ENCODE results near the gene NPTX1.

NPTX1 gene

DNA sequence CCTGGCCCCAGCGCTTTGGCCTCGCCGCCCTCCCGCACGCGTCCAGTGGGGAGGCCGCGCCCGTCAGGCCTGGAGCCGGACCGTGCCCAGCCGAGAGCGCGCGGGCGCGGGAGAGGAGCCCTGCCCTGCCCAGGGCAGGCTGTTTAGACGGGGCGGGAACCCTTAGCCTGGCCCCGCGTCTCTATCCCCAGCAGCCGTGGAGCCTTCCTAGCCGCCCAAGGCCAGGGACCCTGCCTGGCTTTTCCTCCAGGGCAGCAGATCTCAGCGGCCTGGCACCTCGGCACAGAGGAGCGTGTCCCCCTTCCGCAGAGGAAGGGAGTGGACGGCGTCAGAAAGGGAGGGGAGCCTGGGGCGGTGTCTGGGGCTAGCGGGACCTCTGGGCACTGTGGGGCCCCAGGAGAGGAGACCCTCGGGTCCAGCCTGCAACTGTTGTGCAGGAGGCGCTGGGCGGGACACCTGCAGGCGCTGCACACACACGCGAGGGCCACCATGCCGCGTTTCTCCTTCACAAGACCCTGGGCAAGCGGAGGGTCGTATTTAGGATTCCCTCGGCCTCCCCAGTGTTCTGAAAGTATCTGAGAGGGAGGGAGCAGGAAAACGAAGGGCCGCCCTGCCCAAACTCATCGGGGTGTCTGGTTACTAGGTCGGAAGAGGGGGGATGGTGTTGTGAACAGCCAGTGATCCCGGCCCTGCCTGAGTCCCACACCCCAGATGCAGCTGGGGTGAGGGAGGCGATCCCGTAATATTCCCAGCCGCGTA, 2.3 kb upstream of the NPTX1 start:
- peak; percentile 40 for DNase-seq (ENCODE audit: low spot score)

DNA sequence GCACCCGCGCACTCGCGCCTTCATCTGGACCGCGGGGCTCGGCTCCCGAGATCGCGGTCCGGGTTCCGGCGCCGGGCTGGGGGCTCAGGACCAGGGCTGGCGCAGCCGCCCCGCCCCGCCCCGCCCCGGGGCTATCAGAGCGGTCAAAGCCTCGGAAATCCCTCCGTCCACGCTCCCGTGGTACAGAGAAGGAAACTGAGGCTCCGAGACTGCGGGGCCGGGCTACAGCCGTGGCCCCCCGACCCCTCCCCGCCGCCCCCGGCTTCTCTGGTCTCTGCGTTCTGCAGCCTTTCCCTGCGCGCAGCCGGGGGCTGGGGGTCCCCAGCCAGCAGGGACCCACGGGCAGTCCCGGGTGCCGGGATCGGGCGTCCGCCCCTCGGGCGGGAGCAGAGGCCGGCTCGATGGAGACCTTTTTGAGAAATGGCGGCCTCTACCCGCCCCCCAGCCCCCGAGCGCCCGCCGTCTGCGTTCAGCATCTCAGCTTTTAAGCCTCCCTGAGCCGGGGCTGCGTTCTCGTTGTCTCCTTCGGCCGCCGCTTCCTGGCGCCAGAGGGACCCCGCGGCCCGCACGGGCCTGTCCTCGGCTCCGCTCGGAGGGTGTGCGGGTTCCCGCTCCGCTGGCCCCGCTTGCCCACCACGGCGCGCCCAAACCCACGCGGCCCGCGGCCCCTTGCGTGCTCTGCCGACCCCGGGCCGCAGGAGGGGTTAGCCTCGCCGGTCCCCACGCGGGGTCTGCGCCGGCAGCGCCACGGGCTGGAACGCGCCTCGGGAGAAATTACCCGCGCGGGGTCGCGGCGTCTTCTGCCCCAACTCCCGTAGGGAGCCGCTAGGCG, 1.5 kb upstream of the NPTX1 start:
- peak; percentile 82 for DNase-seq (ENCODE audit: low spot score)

DNA sequence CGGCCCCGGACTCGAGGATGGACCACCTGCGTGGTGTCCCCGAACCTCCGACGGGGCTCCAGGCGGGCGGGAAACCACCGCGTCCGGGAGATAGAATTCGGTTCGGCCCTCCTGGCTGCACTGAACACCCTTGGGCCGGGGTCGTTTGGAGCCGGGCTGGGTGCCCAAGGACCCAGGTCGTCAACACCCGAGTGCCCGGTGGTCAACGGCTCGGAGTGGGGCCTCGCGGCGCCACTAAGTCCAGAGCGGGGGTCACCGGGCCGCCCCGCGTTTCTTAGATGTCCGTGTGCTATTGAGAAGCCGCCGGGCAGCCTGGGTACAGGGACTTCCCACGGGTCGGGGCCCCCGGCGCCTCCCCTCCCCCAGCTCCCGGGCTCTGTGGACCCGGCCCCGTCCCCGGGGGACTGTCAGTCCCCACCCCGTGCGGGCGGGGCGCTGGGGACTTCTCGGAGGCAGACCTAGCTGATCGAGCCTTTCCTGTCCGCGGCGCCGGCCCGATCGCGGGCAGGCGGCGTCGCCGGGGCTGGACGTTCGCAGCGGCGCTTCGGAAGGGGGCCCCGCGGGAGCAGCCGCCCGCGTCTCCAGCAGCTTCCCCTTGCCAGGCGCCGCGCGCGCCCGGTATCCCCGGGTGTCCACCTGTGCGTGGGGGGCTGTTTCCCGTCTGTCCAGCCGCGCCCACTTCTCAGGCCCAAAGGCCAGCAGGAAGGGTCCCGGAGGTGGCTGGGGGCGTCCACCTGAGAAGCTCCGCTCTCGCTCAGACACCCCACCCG, 655 bp upstream of the NPTX1 start:
- no peak for DNase-seq (ENCODE audit: low spot score)

DNA sequence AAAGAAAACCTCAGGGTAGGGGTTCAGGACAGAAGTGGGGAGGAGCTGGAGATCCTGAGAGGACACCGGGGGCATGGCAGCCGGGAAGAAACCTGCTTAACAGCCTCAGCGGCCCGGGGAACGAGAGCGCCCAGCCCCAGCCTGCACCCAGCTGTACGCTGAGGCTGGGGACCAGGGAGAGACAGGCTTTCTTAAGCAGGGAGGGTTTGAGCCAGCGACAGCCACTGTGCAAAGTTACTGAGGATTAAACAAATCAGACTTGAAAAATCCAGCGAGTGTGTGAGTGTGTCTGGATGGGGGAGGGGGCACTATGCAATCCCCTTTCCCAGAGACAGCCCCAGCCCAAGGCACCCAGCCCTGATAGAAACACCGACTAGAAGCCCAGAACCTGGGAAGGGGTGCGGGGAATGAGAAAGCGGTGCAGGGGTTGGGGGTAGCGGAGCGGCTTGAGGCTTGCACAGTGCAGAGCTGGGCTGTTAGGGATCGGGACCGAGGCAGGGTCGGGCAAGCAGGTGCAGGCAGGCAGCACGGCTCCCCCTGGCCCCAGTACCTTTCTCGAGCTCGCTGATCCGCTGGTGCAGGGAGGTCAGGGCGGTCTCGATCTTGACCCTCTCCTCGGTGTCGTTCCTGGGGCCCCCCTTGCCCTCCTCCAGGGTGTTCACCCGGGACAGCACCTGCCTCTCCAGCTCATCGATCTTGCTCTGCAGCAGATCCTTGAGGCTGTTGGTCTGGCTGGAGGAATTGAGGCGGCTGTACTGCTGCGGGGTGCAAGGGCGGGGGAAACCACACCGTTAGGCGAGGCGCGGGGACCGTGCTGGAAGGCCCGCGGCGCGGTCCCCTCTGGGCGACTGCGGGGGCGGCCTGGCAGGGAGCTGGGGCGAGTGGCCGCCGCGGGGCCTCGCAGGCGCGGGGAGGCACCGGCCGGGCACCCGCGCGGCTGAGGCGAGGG, 1.2 kb downstream of the NPTX1 start:
- no peak for DNase-seq (ENCODE audit: low spot score)

DNA sequence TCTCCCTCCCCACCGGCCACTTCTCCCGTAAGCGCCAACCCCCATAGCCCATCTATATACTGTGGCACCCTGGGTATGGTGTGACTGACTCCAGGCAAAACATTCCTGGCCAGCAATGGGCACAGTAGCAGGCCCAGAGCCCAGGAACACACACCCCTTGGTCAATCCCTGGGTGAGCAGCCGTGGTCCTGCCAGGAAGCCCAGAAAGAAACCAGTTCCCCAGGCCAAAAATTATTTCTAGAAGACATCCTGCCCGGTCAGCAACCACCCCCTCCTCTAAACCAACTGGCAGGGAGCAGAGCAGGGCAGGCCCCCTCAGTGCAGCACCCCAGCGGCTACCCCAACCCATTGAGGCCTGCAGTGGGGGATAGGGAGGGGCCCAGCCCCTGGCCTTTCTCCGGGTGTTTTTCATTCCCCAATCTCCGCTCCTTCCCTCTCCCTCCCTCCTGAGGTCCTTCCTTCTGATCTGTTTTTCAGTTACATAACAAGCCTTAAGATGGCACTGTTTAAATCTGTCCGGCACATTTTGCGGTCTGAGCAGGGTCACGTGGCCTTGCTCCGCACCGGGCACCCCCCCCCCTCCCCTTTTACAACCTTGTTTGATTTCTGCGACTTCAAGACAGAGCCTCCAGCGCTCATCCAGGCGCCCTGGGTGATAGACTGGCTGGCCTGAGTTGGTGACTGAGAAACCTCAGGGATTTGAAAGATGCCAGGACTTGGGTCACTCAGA, 2.0 kb downstream of the NPTX1 start:
- DNase-seq (ENCODE audit: low spot score) = peak; percentile 67

DNA sequence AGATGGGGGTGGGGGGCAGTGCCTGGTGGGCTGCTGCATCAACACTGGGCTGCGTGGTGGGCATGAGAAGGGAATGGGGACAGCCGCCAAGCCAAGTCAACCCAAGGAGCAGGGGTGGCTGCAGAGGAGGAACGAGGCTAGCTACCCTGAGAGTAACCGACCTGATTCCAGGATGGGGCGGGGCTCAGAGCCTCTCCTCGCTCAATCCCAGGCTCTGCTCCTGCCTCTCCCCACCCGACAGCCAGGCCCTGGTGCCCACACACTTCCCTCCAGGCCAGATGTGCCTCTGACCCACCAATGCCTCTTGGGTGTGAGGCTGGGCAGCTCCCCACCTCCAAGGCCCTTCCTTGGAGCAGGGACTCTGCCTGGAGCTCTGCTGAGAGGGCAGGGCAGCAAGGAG, 2.7 kb downstream of the NPTX1 start:
- no peak for DNase-seq (ENCODE audit: low spot score)

DNA sequence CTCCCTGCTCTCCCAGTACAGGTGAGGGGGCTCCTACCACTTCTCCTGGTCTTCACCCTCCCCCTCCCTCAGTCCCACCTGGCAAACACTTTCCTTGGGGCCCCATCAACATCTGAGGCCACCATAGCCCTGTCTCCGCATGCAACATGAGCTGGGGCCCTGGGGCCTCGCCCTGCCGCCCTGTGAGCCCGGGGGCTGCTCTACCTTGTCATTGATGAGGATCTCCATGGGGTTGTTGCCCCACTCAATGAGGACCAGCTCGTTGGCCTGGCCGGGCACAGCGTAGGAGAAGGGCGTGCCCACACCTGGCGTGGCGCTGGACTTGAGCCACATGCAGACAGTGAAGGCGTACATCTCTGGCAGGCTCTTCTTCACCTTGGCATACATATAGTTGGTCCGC, 3.4 kb downstream of the NPTX1 start:
- no peak for DNase-seq (ENCODE audit: low spot score)

DNA sequence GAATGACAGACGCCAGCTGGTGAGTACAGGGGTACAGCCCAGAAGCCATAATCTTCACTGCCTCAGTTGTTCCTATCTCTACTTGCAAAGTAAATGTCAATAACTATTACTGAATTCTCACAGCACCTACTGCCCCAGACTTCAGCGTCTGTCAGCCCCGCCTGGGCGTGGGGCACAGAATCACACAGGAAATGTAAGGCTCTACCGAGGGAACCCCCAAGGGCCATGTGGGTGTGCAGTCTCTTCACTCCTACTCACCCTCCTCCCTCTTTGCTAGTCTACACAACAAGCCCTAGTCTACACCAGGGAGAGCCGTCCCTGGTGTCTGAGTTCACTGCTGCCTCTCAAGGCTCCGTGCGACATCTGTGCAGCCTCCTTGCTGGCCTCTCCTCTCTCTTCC, 4.5 kb downstream of the NPTX1 start:
- DNase-seq (ENCODE audit: low spot score) = no peak

DNA sequence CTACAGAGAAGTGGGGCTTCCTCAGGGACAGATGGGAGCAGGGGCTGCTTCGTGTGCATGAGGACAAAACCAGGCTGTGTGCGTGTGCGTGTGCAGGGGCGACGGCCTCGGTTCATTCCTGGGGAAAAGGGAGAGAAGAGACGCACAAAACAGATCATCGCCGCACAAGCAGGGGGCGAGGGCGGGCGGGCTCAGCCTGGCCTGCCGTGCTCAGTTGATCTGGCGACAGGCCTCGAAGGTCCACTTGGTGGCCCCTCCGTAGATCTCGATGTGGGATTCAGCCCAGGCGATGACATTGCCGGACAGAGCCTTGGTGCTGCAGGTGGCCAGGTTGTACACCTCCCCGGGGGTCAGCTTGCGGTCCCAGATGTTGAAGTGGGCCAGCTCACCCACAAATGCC, 5.8 kb downstream of the NPTX1 start:
- DNase-seq (ENCODE audit: low spot score) = no peak

DNA sequence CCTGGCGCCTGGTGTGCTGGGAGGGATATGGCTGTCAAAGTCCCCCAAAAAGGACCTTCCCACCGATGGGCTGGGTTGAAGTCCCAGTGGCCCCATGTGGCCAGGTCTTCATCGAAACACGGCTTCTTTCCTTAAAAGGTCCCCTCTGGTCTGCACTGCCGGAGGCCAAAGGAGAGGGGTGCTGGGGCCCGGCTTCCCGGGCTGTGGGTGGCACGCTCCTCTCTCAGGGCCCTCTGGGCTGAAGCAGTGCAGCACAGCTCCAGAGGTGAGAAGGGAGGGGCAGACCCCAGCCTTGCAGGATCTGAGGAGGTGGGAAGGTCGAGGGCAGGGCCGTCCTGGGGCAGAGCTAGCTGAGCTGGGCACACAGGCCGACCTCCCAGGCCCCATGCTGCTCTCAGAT, 6.7 kb downstream of the NPTX1 start:
- DNase-seq (ENCODE audit: low spot score) = no peak

DNA sequence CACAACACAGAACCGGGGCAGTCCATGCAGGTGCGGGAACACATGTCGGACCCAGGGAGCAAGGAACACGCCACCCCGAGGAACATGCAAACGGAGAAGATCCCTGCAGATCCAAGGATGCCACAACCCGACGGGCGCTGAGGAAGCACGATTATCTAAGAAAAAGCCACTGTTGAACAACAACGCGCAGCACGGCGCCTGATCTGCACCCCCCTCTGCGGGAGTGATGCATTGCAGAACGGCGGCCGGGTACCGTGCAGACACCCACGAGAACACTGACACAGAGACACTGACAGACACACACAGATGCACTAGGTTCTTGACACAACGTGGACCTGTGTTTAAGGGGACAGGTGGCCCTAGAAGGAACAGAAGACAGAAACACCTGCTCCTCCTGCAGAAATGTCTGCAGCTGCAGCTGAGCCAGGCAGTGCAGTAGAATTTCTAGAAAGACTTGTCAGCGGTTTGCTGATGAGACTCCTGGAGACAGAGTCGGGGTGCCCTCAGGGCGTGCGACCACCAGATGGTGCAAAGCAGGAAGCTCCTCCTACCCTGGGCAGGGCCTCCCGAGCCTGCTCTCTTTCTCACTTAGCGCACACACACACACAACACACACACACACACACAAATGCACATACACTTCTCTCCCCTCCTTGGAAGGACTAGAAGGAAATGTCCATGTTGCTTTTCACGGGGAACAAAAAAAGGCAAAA, 7.5 kb downstream of the NPTX1 start:
- DNase-seq (ENCODE audit: low spot score) = no peak

DNA sequence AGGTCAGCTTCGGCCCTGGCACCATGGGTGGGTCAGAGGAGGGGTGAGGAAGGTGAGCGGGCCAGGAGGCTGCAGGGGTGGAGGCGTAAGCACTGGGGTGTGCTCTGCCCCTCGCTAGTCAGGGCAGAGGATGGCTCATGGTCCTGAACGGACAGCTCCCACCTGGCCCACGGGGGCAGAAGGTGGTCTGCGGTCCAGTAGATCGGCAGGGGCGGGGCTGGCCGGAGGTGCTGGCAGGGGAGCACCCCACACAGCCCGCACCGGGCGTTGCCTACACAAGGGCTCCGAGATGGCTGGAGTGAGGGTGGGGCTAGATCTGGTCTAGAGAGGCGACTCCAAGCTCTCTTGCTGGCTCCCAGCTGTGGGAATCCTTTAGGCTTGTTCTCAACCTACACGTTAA, 8.2 kb downstream of the NPTX1 start:
- no peak for DNase-seq (ENCODE audit: low spot score)

DNA sequence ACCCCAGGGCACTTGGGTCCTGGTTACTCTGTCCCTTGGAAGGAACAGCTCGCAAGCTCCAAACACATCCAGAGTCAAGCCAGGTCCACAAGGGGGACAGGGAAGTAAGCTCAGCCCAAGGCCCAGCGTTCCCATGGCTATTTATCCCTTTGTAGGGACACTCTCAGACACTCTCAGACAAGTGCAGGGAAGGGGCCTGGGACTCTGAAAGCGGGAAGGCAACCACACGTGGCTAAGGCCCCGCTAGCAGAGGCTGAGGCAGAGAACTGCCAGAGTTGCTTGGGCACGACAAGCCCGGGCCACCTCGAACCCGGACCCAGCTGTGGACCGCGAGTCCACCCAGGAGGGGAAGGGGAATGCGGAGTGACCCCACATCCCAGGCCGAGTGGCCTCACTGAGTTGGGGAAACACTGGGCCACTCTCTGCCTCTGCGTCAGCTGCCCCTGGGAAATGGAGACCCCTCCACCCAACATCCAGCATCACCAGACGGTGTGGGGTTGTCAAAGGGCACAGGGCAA, 10.2 kb downstream of the NPTX1 start:
- no peak for DNase-seq (ENCODE audit: low spot score)

DNA sequence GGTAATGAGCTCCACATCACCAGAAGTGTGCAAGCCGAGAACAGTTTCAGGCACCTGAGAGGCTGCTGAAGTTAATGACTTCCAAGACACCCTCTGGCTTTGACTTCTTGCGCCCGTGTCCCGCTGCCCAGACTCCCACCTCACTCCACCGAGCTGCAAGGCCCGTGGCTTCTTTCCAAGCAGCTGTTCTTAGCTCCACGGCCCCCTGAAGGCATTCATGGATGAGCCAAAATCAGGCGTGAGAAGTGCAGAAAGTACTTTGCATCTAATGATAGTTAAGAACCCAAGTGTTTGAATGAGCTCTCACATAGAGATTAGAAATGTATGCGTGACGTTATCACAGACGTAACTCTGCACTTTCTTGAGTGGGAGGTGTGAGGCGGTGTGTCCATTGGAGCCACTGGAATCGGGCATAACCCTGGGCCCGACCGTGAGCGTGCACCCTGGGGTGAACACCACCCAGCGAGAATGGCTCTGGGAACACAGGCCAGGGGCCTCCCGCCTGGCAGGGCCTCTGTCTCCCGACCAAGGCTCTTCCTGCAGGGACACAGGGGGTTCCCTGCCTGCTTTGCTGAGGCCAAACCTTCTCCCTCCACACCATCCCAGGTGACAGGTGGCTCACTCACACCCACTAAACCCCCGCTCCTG, 11.0 kb downstream of the NPTX1 start:
- no peak for DNase-seq (ENCODE audit: low spot score)

DNA sequence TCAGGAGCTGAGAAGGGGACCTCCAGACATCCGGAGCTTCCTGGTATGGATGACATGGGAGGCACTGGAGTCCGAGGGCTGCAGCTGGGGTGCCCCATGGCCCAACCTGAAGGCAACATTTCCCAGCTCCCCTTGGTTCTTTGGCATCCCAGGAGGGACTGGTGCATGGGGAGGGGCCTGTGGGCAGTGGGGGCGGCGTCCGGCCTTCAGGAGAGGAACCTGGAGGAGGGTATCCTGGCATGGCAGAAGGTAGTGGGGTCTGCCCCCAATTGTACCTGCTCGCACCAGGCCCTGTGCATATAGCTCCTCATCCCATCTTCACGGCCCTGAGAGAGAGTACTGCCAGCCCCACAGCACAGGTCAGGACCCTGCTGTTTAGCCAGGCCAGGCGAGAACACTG, 11.9 kb downstream of the NPTX1 start:
- DNase-seq (ENCODE audit: low spot score) = no peak

DNA sequence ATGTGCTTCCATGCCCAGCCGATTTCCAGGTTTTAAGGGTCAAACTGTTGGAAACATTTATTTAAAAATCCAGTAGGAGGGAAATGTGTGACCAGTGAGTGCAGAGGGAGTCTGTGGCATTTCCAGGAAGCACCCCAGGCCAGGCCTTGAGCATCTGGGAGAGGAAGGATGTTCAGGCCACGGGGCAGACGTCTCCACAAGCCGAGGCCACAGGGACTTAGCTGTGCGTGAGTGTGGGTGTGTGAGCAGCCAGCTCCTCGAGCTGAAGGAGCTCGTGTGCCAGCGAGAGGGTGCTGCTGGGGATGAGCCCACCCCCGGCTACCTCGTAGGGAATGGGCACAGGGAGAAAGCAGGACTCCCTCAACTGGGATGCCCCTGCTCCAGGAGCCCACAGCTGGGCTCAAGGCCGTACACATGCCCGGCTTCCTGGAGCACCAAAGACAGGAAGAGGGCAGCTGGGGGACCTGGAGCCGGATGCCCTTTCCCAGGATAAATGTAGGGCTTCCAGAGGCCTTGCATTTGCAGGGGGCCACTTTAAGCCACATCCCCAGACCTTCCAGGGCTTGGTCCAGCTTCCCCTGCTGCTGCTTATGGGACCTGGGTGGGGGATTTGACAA, 12.5 kb downstream of the NPTX1 start:
- no peak for DNase-seq (ENCODE audit: low spot score)

DNA sequence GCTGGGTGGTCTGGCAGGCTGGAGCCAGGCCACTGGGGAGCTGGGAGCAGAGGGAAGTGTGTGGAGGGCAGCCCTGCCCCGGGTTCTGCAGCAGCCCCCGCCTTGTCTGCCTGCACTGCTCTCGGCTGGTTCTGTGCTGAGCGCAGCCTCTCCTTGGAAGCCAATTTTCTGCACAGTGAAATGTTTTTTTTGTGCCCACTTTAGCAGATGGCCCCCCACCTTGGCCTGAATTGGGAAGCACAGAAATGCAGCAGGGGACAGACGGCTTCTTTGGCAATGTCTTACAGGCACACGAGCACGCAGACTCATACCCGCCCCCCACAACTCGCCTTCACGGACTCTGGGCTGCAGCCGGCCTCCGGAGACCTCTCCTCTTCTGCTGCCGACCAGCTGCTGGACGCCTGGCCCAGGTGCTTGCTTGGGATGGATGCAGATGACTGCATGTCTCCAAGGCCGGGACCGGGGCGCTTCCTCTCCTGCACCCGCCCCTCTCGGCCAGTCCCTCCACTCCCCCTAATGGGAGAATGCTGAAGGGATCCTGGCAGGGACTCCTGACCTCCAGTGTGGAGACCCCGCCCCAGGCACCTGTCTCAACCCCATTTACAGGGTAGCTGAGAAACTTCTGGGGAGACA, 14.8 kb downstream of the NPTX1 start:
- DNase-seq (ENCODE audit: low spot score) = no peak

DNA sequence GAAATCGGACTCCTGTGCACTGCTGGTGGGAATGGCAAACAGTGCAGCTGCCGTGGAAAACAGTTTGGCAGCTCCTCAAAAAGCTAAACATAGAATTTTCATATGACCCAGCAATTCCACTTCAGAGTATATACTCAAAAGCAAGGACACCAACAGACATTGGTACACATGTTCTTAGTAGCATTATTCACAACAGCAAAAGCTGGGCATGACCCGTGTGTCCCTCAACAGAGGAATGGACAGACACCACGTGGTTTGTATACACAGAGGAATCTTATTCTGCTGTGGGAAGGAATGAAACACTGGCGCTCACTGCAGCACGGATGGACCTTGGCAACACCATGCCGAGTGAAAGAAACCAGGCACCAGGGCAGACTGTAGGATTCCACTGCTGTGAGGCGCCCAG, 16.0 kb downstream of the NPTX1 start:
- no peak for DNase-seq (ENCODE audit: low spot score)

DNA sequence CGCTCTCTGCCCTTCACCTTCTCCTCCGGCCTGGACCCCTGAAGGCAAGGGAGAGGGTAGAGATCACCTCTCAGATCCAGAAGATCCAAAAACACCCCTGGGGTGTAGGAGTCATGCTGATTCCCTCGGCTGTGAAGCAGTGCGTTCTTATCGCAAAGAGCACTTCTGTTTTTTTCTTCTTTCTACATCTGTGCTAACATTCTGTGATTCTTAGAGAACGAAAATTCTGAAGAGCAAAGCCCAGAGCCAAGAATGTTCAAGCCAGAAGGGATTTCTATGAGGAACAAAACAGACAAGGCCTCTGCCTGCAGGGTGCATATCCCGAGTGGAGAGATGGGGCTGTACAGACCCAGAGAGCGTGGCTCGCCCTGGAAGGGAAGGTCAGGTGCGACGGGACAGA, 17.2 kb downstream of the NPTX1 start:
- DNase-seq (ENCODE audit: low spot score) = no peak
